GM18508 (cell line): ENCODE results near the gene PRKCB.

Experiments used
- ATAC-seq: cut with Tn5 transposase; IDR thresholded peaks from one replicate; pipeline ENCODE4 v1.9.1; 2021; ENCODE audit warnings: moderate number of reproducible peaks; ENCODE audit not compliant: insufficient read depth, unreplicated experiment

The PRKCB gene

DNA sequence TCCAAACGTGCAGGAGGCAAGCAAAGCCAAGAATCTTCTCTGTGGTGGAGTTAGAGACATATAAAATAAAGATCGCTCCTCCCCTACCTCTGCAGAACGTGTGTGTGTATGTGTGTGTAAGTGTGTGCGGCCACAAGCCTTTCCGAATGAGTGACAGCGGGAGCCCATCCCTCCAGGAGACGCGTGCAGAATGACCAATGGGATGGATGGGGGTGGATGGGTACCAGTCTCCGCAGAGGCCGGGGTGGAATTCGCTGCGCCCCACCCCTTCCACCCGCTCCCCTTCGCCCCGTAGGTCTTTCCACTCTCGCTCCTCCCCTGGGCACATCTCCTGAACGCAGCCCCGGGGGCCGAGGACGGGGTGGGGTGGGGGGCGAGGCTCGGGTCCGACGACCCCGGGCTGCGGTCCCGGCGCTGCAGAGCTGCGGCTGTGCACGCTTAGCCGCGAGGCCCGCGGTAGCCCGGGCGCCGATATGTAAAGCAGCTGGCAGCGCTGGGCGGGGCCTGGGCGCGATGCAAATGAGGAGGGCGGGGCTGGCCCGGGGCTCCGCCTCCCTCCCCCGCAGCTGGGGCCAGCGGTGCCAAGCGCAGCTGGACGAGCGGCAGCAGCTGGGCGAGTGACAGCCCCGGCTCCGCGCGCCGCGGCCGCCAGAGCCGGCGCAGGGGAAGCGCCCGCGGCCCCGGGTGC is at the start of gene PRKCB:
Gene PRKCB (plus strand): TSS at position 594 of the 688 bp plus-strand sequence.
- ATAC-seq: no peak

GRCh38 chr16:23786964-23787561 is 48.7 kb upstream of the PRKCB start:
- no peak for ATAC-seq

- ATAC-seq: no peak
These were observed 47.1 kb upstream of the PRKCB start for GRCh38 chr16:23788685-23789084.

DNA sequence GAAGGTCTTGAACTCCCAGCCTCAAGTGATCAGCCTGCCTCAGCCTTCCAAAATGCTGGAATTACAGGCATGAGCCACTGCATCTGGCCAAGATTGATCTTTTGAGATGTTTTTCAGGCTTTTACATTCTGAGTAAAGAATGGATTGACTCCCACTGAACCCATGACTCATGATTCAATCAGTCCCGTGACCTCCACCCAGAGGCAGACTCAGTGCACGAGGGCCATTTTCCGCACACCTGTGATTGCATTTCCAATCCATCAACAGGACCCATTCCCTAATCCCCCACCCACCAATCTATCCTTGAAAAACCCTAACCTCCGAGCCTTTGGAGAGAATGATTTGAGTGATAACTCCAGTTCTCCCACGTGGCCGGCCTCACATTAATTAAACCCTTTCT is 40.4 kb upstream of the PRKCB start:
- no peak for ATAC-seq

GRCh38 chr16:23796941-23797340 is 38.8 kb upstream of the PRKCB start:
- no peak for ATAC-seq

DNA sequence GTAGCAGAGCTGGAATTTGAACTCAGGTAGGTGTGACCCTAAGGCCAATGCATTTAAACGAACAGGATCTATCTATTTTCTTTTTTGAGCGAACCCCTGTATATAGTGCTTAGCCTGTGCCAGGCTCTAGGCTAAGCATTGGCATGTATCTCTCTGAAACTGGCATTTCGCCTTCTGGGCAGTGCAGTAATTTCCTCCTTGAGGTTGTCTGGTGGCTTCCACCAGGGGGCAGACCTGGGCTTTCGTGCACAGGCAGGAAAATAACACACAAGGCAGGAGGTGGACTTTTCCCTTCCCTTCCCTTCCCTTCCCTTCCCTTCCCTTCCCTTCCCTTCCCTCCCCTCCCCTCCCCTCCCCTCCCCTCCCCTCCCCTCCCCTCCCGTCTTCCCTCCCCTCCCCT is 34.4 kb upstream of the PRKCB start:
- no peak for ATAC-seq

DNA sequence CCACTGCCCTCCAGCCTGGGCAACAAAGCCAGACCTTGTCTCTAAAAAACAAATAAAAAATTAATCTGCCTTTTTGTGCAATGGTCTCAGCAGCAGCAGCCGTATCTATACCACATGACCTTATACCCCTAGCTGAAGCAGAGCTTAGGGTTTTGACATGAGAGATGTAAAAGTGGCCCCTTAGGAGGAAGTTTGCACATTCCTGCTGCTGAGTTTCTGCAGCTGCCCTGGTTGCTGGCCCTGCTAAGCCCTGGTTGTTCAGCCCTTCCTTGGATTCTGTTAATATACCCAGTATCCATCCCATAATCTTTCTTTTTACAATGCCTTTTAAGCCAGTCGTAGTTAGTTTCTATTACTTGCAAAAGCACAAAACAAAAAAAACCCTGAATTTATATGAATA is 33.0 kb upstream of the PRKCB start:
- no peak for ATAC-seq

GRCh38 chr16:23803591-23804123 is 32.1 kb upstream of the PRKCB start:
- ATAC-seq: no peak

GRCh38 chr16:23807028-23807427 is 28.8 kb upstream of the PRKCB start:
- no peak for ATAC-seq

- ATAC-seq: no peak
These were observed 14.3 kb upstream of the PRKCB start for GRCh38 chr16:23821467-23821866.

GRCh38 chr16:23821875-23822688 is 13.7 kb upstream of the PRKCB start:
- no peak for ATAC-seq

DNA sequence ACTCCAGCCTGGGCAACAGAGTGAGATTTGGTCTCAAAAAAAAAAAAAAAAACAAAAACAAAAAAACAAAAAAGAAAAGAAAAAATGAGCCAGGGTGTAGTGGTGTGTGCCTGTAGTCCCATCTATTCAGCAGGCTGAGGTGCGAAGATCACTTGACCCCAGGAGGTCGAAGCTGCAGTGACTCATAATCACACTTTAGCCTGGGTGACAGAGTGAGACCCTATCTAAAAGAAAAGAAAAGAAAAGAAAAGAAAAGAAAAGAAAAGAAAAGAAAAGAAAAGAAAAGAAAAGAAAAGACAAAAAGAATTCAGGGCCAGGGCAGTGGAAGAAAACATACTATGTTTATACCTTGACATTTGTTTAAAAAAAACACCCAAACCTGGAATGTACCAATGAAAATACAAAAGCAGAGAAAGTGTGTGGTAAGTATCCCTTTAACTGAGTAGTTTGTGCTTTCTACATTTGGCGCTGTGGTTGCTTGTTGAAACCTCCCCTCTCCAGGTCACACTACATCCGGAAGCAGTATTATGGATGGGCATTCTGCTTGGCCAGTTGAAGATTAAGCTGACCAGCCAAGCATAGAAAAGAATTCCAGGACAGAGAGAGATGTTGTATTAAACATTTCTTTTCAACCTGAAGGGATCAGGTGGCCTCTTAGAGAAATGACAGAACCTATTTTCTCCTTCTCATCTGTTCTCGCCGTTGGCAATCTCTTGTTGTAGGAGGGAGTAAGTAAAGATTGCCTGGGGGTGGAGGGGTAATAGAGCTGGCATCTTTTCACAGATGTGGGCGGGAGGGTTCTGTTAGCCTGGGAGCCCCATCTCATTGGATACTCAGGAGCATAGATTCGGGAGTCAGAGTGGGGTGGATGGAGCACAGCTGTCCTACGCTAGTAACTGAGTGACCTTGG is 12.1 kb upstream of the PRKCB start:
- ATAC-seq: no peak

- no peak for ATAC-seq
These were observed 10.9 kb upstream of the PRKCB start for GRCh38 chr16:23824909-23825308.

DNA sequence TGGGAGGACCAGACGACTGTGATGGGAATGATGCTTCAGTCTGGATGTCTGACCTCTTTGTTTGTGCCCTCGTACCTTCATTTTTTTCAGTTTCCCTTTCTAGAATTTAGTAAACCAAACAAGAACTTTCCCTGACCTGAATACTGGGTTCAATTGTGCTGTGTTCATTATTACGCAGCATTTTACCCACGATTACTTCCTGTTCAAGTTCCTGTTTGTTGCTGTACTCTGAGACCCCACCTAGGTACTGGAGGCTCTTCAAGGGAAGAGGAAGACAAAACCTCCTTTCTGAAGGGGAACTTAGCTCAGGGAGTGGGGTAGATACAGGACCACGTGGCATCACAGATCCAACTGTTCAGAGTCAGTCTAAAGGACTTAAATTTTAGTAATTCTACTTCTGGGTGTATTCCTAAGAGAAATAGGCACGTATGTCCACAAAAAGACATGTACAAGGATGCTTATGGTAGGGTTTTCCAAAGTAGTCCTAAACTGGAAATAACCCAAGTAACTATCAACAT is 9.2 kb upstream of the PRKCB start:
- no peak for ATAC-seq

GRCh38 chr16:23827057-23827456 is 8.7 kb upstream of the PRKCB start:
- no peak for ATAC-seq

DNA sequence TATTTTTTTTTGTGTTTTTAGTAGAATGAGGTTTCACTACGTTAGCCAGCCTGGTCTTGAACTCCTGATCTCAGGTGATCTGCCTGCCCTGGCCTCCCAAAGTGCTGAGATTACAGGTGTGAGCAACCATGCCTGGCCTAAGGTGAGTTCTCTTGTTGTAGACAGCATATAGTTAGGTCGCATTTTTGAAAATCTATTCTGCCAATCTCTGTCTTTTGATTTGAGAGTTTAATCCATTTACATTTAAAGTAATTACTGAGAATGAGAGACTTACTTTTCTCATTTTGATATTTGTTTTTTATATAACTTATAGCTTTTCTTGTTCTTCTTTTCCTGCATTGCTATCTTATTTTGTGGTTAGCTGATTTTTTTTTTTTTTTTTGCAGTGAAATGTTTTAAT is 6.3 kb upstream of the PRKCB start:
- no peak for ATAC-seq

- ATAC-seq: no peak
These were observed 5.5 kb upstream of the PRKCB start for GRCh38 chr16:23830276-23830675.

DNA sequence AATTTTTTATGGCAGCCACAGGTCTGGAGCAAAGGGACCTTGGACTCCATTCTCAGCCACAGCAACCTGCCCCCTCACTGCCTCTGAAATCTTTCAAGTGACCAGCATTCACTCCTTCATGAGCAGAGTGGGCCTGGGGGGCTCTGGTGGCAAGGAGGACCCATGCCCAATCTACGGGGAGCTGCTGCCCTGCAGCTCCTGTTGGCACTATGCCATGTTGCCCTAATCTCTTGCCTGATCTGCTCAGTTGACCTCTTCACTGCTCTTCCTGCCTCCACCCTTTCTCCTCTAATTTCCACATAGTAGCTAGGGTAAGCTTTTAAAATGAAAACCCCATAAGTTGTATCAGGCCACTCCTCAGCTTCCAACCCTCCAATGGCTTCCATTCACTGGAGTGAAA is 2.9 kb upstream of the PRKCB start:
- no peak for ATAC-seq

DNA sequence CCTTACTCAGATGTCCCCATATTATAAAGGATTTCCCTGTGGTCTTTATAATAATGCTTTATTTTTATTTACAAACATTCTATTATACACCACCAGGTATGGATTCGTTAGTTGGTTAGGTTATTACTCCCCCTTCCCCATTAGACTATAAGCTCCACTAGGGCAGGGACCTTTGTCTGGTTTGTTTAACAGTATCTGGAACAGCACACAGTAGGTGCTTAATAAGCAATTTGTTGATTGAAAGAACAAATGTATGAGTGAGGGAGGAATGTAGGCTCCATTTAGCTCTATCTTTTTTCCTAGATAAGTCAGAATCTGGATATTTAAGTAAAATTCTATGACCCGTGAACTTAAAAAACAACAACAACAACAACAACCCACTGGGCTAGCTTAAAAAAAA is 2.3 kb upstream of the PRKCB start:
- ATAC-seq: no peak
